NCI-H2029 (cell line): Measurements from ENCODE around the gene ZCWPW1.
"Not testable (repeated sequence)": the region's sequence is repeated elsewhere in the genome, so short reads cannot be mapped to it uniquely, and the experiment has no call there.

Experiments
- DNase-seq: peaks from one replicate; lab custom pipeline; 2025; lab: John Stamatoyannopoulos, UW

ZCWPW1 gene

GRCh38 chr7:100372694-100373093 lies 55.8 kb downstream of the ZCWPW1 start:
- no peak for DNase-seq

- DNase-seq: no peak
These were observed 56.2 kb downstream of the ZCWPW1 start for GRCh38 chr7:100372256-100372655.

- DNase-seq: no peak
These were observed 56.8 kb downstream of the ZCWPW1 start for GRCh38 chr7:100371561-100372171.

GRCh38 chr7:100370746-100371145 lies 57.8 kb downstream of the ZCWPW1 start:
- no peak for DNase-seq

GRCh38 chr7:100370303-100370702 lies 58.2 kb downstream of the ZCWPW1 start:
- no peak for DNase-seq

GRCh38 chr7:100369105-100369504 lies 59.4 kb downstream of the ZCWPW1 start:
- DNase-seq: no peak

GRCh38 chr7:100367676-100368613 lies 60.6 kb downstream of the ZCWPW1 start:
- DNase-seq: no peak

- DNase-seq: no peak
These were observed 61.3 kb downstream of the ZCWPW1 start for GRCh38 chr7:100367251-100367620.

GRCh38 chr7:100366411-100367250 lies 61.9 kb downstream of the ZCWPW1 start:
- no peak for DNase-seq

- not testable (repeated sequence) for DNase-seq
These were observed 62.5 kb downstream of the ZCWPW1 start for GRCh38 chr7:100365998-100366367.

- no peak for DNase-seq
These were observed 64.0 kb downstream of the ZCWPW1 start for GRCh38 chr7:100364480-100364879.

- not testable (repeated sequence) for DNase-seq
These were observed 64.7 kb downstream of the ZCWPW1 start for GRCh38 chr7:100363797-100364196.

- no peak for DNase-seq
These were observed 65.4 kb downstream of the ZCWPW1 start for GRCh38 chr7:100363098-100363497.

- DNase-seq: no peak
These were observed 68.2 kb downstream of the ZCWPW1 start for GRCh38 chr7:100360135-100360854.

GRCh38 chr7:100358857-100359212 lies 69.7 kb downstream of the ZCWPW1 start:
- no peak for DNase-seq

- DNase-seq: no peak
These were observed 70.3 kb downstream of the ZCWPW1 start, which contains the start of gene PILRB for GRCh38 chr7:100358027-100358856. Gene PILRB, plus strand, starts transcription at chr7:100358117. Its CDS starts 186 bp downstream, at chr7:100358303.

- no peak for DNase-seq
These were observed 71.4 kb downstream of the ZCWPW1 start for GRCh38 chr7:100357131-100357561.

- DNase-seq: no peak
These were observed 72.0 kb downstream of the ZCWPW1 start for GRCh38 chr7:100356416-100357068.

GRCh38 chr7:100353685-100354330 lies 74.7 kb downstream of the ZCWPW1 start:
- no peak for DNase-seq
